SK-N-SH (cell line): ENCODE results near the gene PKP4. TPM values are rescaled to one million over a fixed set of nuclear protein-coding genes. Genes with fewer than 3 reads are reported as not detected.

Experiments used
- CTCF ChIA-PET: fragments of 300-600, 350-600 bp; formaldehyde crosslinking; extraction: SDS; loops from one replicate; lab custom pipeline; 2021; lab: Yijun Ruan, JAX
- POLR2A ChIA-PET: fragments of 350-600 bp; sonication (Branson Sonifier 250); formaldehyde crosslinking; extraction: SDS; loops from one replicate; lab custom pipeline; 2020; ENCODE audit warnings: antibody characterized with exemption, inconsistent platforms; lab: Yijun Ruan, JAX
- DNase-seq: peaks from one replicate; pipeline ENCODE4 v3.0.0; 2012
- H2AFZ ChIP-seq: fragments of 200-600 bp; sonication (generic); 2 replicates; pipeline ENCODE4 v1.8.1; 2016; ENCODE audit warnings: antibody characterized with exemption, mild to moderate bottlenecking, low read depth
- H3F3A ChIP-seq: fragments of 200-600 bp; sonication (generic); replicated peaks from 2 replicates; pipeline ENCODE3; 2016; ENCODE audit warnings: antibody characterized with exemption, mild to moderate bottlenecking; ENCODE audit not compliant: insufficient read depth
- H3K27ac ChIP-seq, 2 experiments: fragments of 200-500 bp in 1 of 2; fragments of 200-600 bp in 1 of 2; sonication (Bioruptor generic) in 1 of 2; sonication (generic), shearing (Covaris generic) in 1 of 2; 2 replicates each; pipeline versions ENCODE4 v1.5.1 to v1.6.1; 2014 to 2016; ENCODE audit warnings: low read depth in 2 of 2, inconsistent platforms in 1 of 2, low read length in 1 of 2, mild to moderate bottlenecking in 1 of 2, mixed read lengths in 1 of 2
- H3K27me3 ChIP-seq: fragments of 200-600 bp; sonication (generic), shearing (Covaris generic); 2 replicates; pipeline ENCODE4 v1.6.1; 2016; ENCODE audit warnings: mixed run types; ENCODE audit not compliant: insufficient read depth
- H3K36me3 ChIP-seq, 2 experiments: fragments of 200-500 bp in 1 of 2; fragments of 200-600 bp in 1 of 2; sonication (Bioruptor generic) in 1 of 2; sonication (generic) in 1 of 2; replicated peaks in 1 of 2; 2 replicates each; pipeline versions ENCODE3 to v1.5.1; 2014 to 2016; ENCODE audit warnings: low read length in 1 of 2, mild to moderate bottlenecking in 1 of 2; ENCODE audit not compliant: insufficient read depth in 2 of 2, control insufficient read depth in 1 of 2
- H3K4me1 ChIP-seq, 2 experiments: fragments of 200-500 bp in 1 of 2; fragments of 200-600 bp in 1 of 2; sonication (Bioruptor generic) in 1 of 2; sonication (generic), shearing (Covaris generic) in 1 of 2; 2 replicates each; pipeline versions ENCODE4 v1.5.1 to v1.6.1; 2014 to 2016; ENCODE audit warnings: low read depth in 1 of 2, low read length in 1 of 2, mixed run types in 1 of 2; ENCODE audit not compliant: insufficient read depth in 2 of 2, control insufficient read depth in 1 of 2
- H3K4me2 ChIP-seq: fragments of 200-600 bp; sonication (generic), shearing (Covaris generic); 2 replicates; pipeline ENCODE4 v1.6.1; 2017; ENCODE audit warnings: mixed run types
- H3K4me3 ChIP-seq, 2 experiments: fragments of 200-500 bp in 1 of 2; fragments of 200-600 bp in 1 of 2; sonication (Bioruptor generic) in 1 of 2; sonication (generic), shearing (Covaris generic) in 1 of 2; 2 replicates each; pipeline versions ENCODE4 v1.5.1 to v1.8.1; 2014 to 2016; ENCODE audit warnings: low read depth in 2 of 2, inconsistent platforms in 1 of 2, low read length in 1 of 2, mild to moderate bottlenecking in 1 of 2, mixed read lengths in 1 of 2, moderate library complexity in 1 of 2
- H3K79me2 ChIP-seq: fragments of 200-600 bp; sonication (generic); 2 replicates; pipeline ENCODE4 v1.8.1; 2017; ENCODE audit warnings: mild to moderate bottlenecking; ENCODE audit not compliant: insufficient read depth
- H3K9ac ChIP-seq: fragments of 200-600 bp; sonication (generic); 2 replicates; pipeline ENCODE4 v1.6.1; 2017; ENCODE audit warnings: mixed run types
- H3K9me2 ChIP-seq: fragments of 200-600 bp; sonication (generic); 2 replicates; pipeline ENCODE4 v1.6.1; 2017; ENCODE audit warnings: mixed run types
- H3K9me3 ChIP-seq: fragments of 200-600 bp; sonication (generic); 2 replicates; pipeline ENCODE4 v1.6.1; 2017; ENCODE audit warnings: mixed run types, mild to moderate bottlenecking, moderate library complexity
- H4K20me1 ChIP-seq: fragments of 200-600 bp; sonication (generic); 2 replicates; pipeline ENCODE4 v1.6.1; 2017; ENCODE audit warnings: mild to moderate bottlenecking, mixed run types; ENCODE audit not compliant: insufficient read depth
- CHD2 ChIP-seq: fragments of 150-350 bp; IDR thresholded peaks from 2 replicates; pipeline ENCODE4 v1.6.1; 2018; ENCODE audit warnings: low read length; ENCODE audit not compliant: partially characterized antibody
- ELF1 ChIP-seq: IDR thresholded peaks from 2 replicates; pipeline ENCODE4 v1.4.0; 2012
- FOXJ3 ChIP-seq: sonication (generic); formaldehyde crosslinking; IDR thresholded peaks from 2 replicates; pipeline ENCODE4 v1.5.1; 2020; ENCODE audit warnings: mild to moderate bottlenecking, missing genetic modification reagents
- FOXM1 ChIP-seq: IDR thresholded peaks from 2 replicates; pipeline ENCODE4 v1.4.0; 2012; ENCODE audit warnings: low read depth, mild to moderate bottlenecking
- GATA2 ChIP-seq: sonication (generic); formaldehyde crosslinking; IDR thresholded peaks from 2 replicates; pipeline ENCODE4 v1.5.0; 2020; ENCODE audit warnings: mild to moderate bottlenecking, missing genetic modification reagents
- MXI1 ChIP-seq: IDR thresholded peaks from 2 replicates; pipeline ENCODE4 v1.6.1; 2012; ENCODE audit warnings: mild to moderate bottlenecking, low read depth, low read length, improper control_type of control experiment
- RAD21 ChIP-seq: IDR thresholded peaks from 2 replicates; pipeline ENCODE4 v1.6.1; 2012; ENCODE audit warnings: mild to moderate bottlenecking, low read length
- RXRA ChIP-seq: IDR thresholded peaks from 2 replicates; pipeline ENCODE4 v1.4.0; 2012; ENCODE audit warnings: low read depth, mild to moderate bottlenecking, borderline replicate concordance
- TCF12 ChIP-seq: IDR thresholded peaks from 2 replicates; pipeline ENCODE4 v1.4.0; 2012
- TEAD4 ChIP-seq: IDR thresholded peaks from 2 replicates; pipeline ENCODE4 v1.4.0; 2012; ENCODE audit warnings: mild to moderate bottlenecking, borderline replicate concordance; ENCODE audit not compliant: insufficient read depth
- WGBS: methylation state at CpG from one replicate; pipeline ENCODE4 v1.1.6; 2017; ENCODE audit warnings: low lambda C conversion rate; 5-methylcytosine and 5-hydroxymethylcytosine counted together
- polyA plus RNA-seq, 3 experiments: library from polyadenylated mRNA; depleted of rRNA; stranded (reverse); fragments of >200 nt; gene quantifications; 2 replicates each; pipeline ENCODE4 v1.2.3, GENCODE V29; 2012
- TF ChIP-seq, protein P1 (sequence below): IDR thresholded peaks from 2 replicates; pipeline ENCODE4 v1.6.1; 2012; ENCODE audit warnings: mild to moderate bottlenecking, low read depth, low read length, moderate library complexity

PKP4 gene
- polyA plus RNA-seq, 1 of the 3 experiments (the other 2 are of a cell fraction), result 10.9 TPM

DNA sequence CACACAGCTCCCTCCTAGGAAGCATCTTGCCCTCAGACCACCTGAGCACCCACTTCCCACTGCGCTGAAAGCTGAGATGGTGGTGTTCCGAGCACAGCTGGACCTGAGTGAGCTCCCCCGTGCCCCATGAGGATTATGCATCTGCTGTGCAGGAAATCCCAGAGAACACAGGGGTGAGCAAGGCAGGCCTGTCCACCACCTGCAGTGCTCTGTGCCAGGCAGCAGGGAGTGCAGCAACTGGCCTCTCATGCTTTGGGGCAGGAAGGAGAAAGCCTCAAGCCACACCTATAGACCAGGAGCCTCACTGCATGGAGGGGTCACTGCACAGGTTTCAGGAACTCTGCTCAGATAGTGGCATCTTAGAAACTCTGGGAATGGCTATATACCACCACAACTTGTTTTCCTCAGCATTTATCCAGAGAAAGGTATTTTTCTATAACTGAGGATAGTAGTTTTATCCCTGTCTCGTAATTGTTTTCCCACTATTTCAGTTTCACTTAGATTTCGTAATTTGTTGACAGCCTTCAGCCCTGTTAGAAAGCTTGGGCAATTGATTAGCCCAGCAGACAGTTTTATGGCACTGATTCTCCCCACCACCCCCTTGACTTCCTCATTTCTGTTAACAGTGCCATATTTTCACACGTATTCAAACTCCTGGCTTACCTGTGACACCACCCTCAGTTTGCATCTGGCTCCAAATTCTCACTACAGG is 194.1 kb downstream of the PKP4 start:
- DNase-seq, result no peak
- Histone ChIP-seq H2AFZ (no peak overlapping the region), H3K27me3 (no peaks in the 10 kb centered on the region), H3K79me2 (no peaks in the 10 kb centered on the region), H3K36me3 (peaks cover 0 to 6% of the 10 kb centered on the region in 2 experiments), H3K4me2 (no peak overlapping the region), H3K4me3 (no peak overlapping the region), H4K20me1 (no peaks in the 10 kb centered on the region), H3K9me2 (no peaks in the 10 kb centered on the region), H3K4me1 (peaks cover 0 to 10% of the 10 kb centered on the region in 2 experiments; a peak in 1 of 4 replicates), H3K9ac (no peak overlapping the region), H3F3A (no peaks in the 10 kb centered on the region), H3K27ac (no peak overlapping the region), H3K9me3 (no peaks in the 10 kb centered on the region)
- WGBS, result 94% methylated on average over 3 of the region's 6 CpGs
- no peak for TF ChIP-seq CHD2
- TF ChIP-seq TEAD4, result no peak
- no peak for TF ChIP-seq RAD21
- no peak for TF ChIP-seq RXRA
- no peak for TF ChIP-seq FOXM1
- no peak for TF ChIP-seq ELF1
- ChIA-PET POLR2A (interaction anchor here (0.5 kb wide), 1 partner anchor 19 kb away, joined by 3 read pairs; no protein-coding TSS in a partner anchor), CTCF (interaction anchor here (1.5 kb wide), 1 partner anchor 94 kb away, joined by 3 read pairs; no protein-coding TSS in a partner anchor)

DNA sequence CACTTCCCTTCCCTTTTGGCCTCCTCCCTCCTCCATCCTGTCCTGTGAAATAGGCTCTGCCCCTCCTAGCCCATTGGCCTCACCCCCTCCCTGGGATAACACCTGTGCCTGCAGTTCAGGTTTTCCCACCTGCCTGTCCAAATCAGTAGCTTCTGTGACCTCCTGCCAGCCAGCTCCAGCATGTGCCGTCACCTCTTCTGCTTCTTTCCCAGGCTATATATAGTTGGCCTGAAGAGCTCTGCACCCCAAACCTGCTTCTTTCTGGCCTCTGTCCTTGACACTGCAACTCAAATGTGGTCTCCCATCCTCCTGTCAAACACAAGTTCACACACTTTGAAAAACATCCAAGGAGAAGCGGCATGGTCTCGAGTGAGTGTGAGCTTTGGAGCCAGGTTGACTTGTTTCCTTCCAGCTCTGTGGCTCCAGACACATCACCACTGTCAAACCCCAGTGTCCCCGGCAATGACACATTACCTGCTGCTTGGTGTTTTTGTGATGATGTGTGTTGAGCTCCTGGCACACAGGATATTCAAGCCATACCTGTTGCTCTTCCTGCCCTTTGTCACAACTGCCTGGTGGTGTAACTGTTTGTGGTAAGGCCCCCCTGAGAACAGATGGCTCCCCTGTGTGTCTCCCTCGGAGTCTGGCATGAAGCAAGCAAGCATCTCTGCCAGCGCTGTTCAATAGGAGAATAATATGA is 194.8 kb downstream of the PKP4 start:
- Histone ChIP-seq H3K9me3 (no peaks in the 10 kb centered on the region), H2AFZ (no peak overlapping the region), H3K4me1 (peaks cover 0 to 10% of the 10 kb centered on the region in 2 experiments; a peak in 1 of 4 replicates), H4K20me1 (no peaks in the 10 kb centered on the region), H3K27me3 (no peaks in the 10 kb centered on the region), H3K36me3 (peaks cover 0 to 6% of the 10 kb centered on the region in 2 experiments), H3K4me2 (no peak overlapping the region), H3K9ac (no peak overlapping the region), H3K27ac (no peak overlapping the region), H3K79me2 (no peaks in the 10 kb centered on the region), H3F3A (no peaks in the 10 kb centered on the region), H3K9me2 (no peaks in the 10 kb centered on the region), H3K4me3 (no peak overlapping the region)
- 98% methylated on average over 5 of the region's 6 CpGs for WGBS
- ChIA-PET CTCF (interaction anchor here (1.5 kb wide), 2 partner anchors 94 to 627 kb away, joined by 3 read pairs; no protein-coding TSS in a partner anchor), POLR2A (no interaction called here)
- no peak for DNase-seq
- no peak for TF ChIP-seq MXI1
- no peak for TF ChIP-seq GATA2 (CRISPR knock-in tag)
- no peak for TF ChIP-seq TCF12
- no peak for TF ChIP-seq FOXJ3
- TF ChIP-seq, protein P1, sequence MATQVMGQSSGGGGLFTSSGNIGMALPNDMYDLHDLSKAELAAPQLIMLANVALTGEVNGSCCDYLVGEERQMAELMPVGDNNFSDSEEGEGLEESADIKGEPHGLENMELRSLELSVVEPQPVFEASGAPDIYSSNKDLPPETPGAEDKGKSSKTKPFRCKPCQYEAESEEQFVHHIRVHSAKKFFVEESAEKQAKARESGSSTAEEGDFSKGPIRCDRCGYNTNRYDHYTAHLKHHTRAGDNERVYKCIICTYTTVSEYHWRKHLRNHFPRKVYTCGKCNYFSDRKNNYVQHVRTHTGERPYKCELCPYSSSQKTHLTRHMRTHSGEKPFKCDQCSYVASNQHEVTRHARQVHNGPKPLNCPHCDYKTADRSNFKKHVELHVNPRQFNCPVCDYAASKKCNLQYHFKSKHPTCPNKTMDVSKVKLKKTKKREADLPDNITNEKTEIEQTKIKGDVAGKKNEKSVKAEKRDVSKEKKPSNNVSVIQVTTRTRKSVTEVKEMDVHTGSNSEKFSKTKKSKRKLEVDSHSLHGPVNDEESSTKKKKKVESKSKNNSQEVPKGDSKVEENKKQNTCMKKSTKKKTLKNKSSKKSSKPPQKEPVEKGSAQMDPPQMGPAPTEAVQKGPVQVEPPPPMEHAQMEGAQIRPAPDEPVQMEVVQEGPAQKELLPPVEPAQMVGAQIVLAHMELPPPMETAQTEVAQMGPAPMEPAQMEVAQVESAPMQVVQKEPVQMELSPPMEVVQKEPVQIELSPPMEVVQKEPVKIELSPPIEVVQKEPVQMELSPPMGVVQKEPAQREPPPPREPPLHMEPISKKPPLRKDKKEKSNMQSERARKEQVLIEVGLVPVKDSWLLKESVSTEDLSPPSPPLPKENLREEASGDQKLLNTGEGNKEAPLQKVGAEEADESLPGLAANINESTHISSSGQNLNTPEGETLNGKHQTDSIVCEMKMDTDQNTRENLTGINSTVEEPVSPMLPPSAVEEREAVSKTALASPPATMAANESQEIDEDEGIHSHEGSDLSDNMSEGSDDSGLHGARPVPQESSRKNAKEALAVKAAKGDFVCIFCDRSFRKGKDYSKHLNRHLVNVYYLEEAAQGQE, result no peak
